Heart left ventricle (tissue), 13 donors: ENCODE results near the gene PNRC1.

Source experiments
- CTCF ChIP-seq, 12 donors: fragments of 200-600 bp; sonication (generic) in 4 of 12; IDR thresholded peaks; one replicate each; pipeline versions ENCODE4 v1.5.0 to v1.8.0; 2018 to 2022; ENCODE audit warnings: antibody characterized with exemption in 12 of 12, mild to moderate bottlenecking in 5 of 12
- POLR2A ChIP-seq, 2 donors: fragments of 450-650 bp; IDR thresholded peaks; one replicate each; pipeline ENCODE4 v1.6.1; 2017; ENCODE audit warnings: antibody characterized with exemption in 2 of 2, mild to moderate bottlenecking in 2 of 2, moderate library complexity in 2 of 2
- donor health status: ischemic (EF 13 %, LVEDD 7.1; RV severe dilation, severe dysfunction).
- donor health status: DM: no; HTN: yes; CAD: no.
- donor health status: DM: no; HTN: no; CAD: no.
- donor health status: ischemic (EF 25% LVEDD 6.9; RV normal size, moderate dysfunction).
- donor health status: ischemic (EF 25% LVEDD 5.7; RV mildly dilated, moderate dysfunction).
- donor health status: ischemic (EF 35%, LVEDD 5.7; RV mildly dilated, moderate dysfunction).
- donor health status: nonischemic (EF 11% LVEDD 7.7; RV severe dilation, severe dysfunction).
- donor health status: DM: yes; HTN: yes; CAD: no.
- donor health status: PGD.
- donor health status: ischemic (EF 29% LVEDD 5.4; RV normal size, mild dysfunction).
- donor health status: nonischemic (EF 23%, LVEDD 6.1; RV moderate dilation, normal function).

- no peak for TF ChIP-seq CTCF (IDR thresholded peaks at IDR 0.05)
- no peak for TF ChIP-seq POLR2A (IDR thresholded peaks at IDR 0.05)
These were observed 31.6 kb upstream of the PNRC1 start for GRCh38 chr6:89048985-89049384.
